Endodermal cell (in vitro differentiated cells): ENCODE results near the gene INPP4B. TPM values are rescaled to one million over a fixed set of nuclear protein-coding genes. Genes with fewer than 3 reads are reported as not detected.

Experiments
- DNase-seq: peaks from one replicate; pipeline ENCODE4 v3.0.0-alpha.2; 2017
- H3K27ac ChIP-seq: 2 replicates; pipeline ENCODE4 v1.5.1; 2013; ENCODE audit warnings: mild to moderate bottlenecking, low read depth, low read length, moderate library complexity
- H3K27me3 ChIP-seq: 2 replicates; pipeline ENCODE4 v1.6.1; 2013; ENCODE audit warnings: mild to moderate bottlenecking, low read length, moderate library complexity; ENCODE audit not compliant: insufficient read depth, control insufficient read depth, poor library complexity, severe bottlenecking
- H3K36me3 ChIP-seq: 2 replicates; pipeline ENCODE4 v1.7.0; 2013; ENCODE audit warnings: mild to moderate bottlenecking, low read length, moderate library complexity; ENCODE audit not compliant: control insufficient read depth, insufficient read depth
- H3K4me1 ChIP-seq: one replicate; pipeline ENCODE4 v1.7.0; 2013; ENCODE audit warnings: low read length; ENCODE audit not compliant: control insufficient read depth, insufficient read depth
- H3K4me3 ChIP-seq: 2 replicates; pipeline ENCODE4 v1.5.1; 2013; ENCODE audit warnings: mild to moderate bottlenecking, low read length, moderate library complexity
- H3K9ac ChIP-seq: 2 replicates; pipeline ENCODE4 v1.6.1; 2013; ENCODE audit warnings: mild to moderate bottlenecking, low read length, moderate library complexity; ENCODE audit not compliant: poor library complexity, severe bottlenecking; ENCODE audit errors: extremely low read depth
- H3K9me3 ChIP-seq: 2 replicates; pipeline ENCODE4 v1.6.1; 2013; ENCODE audit warnings: mild to moderate bottlenecking, low read length, moderate library complexity; ENCODE audit not compliant: control insufficient read depth
- H3K27ac Mint-ChIP-seq: 2 replicates; pipeline ENCODE4 v1.8.0; 2020; ENCODE audit warnings: mixed read lengths
- H3K27me3 Mint-ChIP-seq: 2 replicates; pipeline ENCODE4 v1.8.0; 2021; ENCODE audit warnings: mild to moderate bottlenecking, mixed read lengths; ENCODE audit not compliant: insufficient read depth
- H3K36me3 Mint-ChIP-seq: 2 replicates; pipeline ENCODE4 v1.8.0; 2020; ENCODE audit warnings: low read depth, mixed read lengths
- H3K4me1 Mint-ChIP-seq: 2 replicates; pipeline ENCODE4 v1.8.0; 2020; ENCODE audit warnings: mixed read lengths
- H3K4me3 Mint-ChIP-seq: 2 replicates; pipeline ENCODE4 v1.8.0; 2020; ENCODE audit warnings: mild to moderate bottlenecking, moderate library complexity, mixed read lengths
- H3K9me3 Mint-ChIP-seq: 2 replicates; pipeline ENCODE4 v1.8.0; 2020; ENCODE audit warnings: mild to moderate bottlenecking, mixed read lengths
- WGBS, 2 experiments: methylation state at CpG; one replicate each; pipeline versions ENCODE4 v1.1.5 to v1.1.7; 2013; ENCODE audit warnings: missing lambda C conversion rate in 2 of 2, mixed read lengths in 1 of 2; ENCODE audit not compliant: insufficient coverage in 1 of 2, insufficient read length in 1 of 2; 5-methylcytosine and 5-hydroxymethylcytosine counted together
- total RNA-seq, 2 donors: library from RNA; stranded (reverse); fragmentation: NEBNext Ultra II Directional in 1 of 2; extraction: Animal tissue kit (Norgen Biotek cat#: 25700) in 1 of 2; gene quantifications; 2 replicates in 1 of 2; 3 replicates in 1 of 2; pipeline ENCODE4 v1.2.1, GENCODE V29; 2021
- TF ChIP-seq, protein P1 (sequence below): fragments of 200-600 bp; sonication (generic); conservative IDR thresholded peaks from 2 replicates; pipeline ENCODE4 v1.5.0; 2021; ENCODE audit warnings: antibody characterized with exemption, mild to moderate bottlenecking

The INPP4B gene
- total RNA-seq, 2 donors from 2014 or later, result 0.64 to 0.66 TPM

- WGBS, 2 experiments, result 43 to 60% methylated on average over 2 to 3 of the region's 3 CpGs
- Mint-ChIP-seq H3K4me3 (no peak overlapping the region), H3K27ac (no peak overlapping the region), H3K9me3 (no peaks in the 10 kb centered on the region), H3K36me3 (no peaks in the 10 kb centered on the region), H3K4me1 (no peaks in the 10 kb centered on the region), H3K27me3 (no peaks in the 10 kb centered on the region)
- no peaks in the 10 kb centered on the region for H3K4me1 ChIP-seq
- H3K9ac ChIP-seq, result no peak overlapping the region
- TF ChIP-seq, protein P1, sequence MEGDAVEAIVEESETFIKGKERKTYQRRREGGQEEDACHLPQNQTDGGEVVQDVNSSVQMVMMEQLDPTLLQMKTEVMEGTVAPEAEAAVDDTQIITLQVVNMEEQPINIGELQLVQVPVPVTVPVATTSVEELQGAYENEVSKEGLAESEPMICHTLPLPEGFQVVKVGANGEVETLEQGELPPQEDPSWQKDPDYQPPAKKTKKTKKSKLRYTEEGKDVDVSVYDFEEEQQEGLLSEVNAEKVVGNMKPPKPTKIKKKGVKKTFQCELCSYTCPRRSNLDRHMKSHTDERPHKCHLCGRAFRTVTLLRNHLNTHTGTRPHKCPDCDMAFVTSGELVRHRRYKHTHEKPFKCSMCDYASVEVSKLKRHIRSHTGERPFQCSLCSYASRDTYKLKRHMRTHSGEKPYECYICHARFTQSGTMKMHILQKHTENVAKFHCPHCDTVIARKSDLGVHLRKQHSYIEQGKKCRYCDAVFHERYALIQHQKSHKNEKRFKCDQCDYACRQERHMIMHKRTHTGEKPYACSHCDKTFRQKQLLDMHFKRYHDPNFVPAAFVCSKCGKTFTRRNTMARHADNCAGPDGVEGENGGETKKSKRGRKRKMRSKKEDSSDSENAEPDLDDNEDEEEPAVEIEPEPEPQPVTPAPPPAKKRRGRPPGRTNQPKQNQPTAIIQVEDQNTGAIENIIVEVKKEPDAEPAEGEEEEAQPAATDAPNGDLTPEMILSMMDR, result no peak
- H3K9me3 ChIP-seq, result no peaks in the 10 kb centered on the region
- no peak overlapping the region for H3K27ac ChIP-seq
- no peak overlapping the region for H3K4me3 ChIP-seq
- DNase-seq, result no peak
- H3K36me3 ChIP-seq, result no peaks in the 10 kb centered on the region
- H3K27me3 ChIP-seq, result no peaks in the 10 kb centered on the region
Observed at GRCh38 chr4:142539796-142540482, 306.2 kb downstream of the INPP4B start.

GRCh38 chr4:142535009-142535408, 311.1 kb downstream of the INPP4B start:
- H3K9ac ChIP-seq, result no peak overlapping the region
- no peak for DNase-seq
- TF ChIP-seq, protein P1, result no peak
- H3K27me3 Mint-ChIP-seq, result no peaks in the 10 kb centered on the region
- H3K36me3 Mint-ChIP-seq, result no peaks in the 10 kb centered on the region
- H3K9me3 Mint-ChIP-seq, result no peaks in the 10 kb centered on the region
- no peaks in the 10 kb centered on the region for H3K36me3 ChIP-seq
- no peaks in the 10 kb centered on the region for H3K9me3 ChIP-seq
- no peak overlapping the region for H3K27ac ChIP-seq
- H3K27me3 ChIP-seq, result no peaks in the 10 kb centered on the region
- no peak overlapping the region for H3K4me3 Mint-ChIP-seq
- 93 to 100% methylated on average over 1 of the region's 1 CpG for WGBS, 2 experiments
- no peaks in the 10 kb centered on the region for H3K4me1 Mint-ChIP-seq
- no peak overlapping the region for H3K4me3 ChIP-seq
- no peaks in the 10 kb centered on the region for H3K4me1 ChIP-seq
- H3K27ac Mint-ChIP-seq, result no peak overlapping the region

GRCh38 chr4:142532054-142532453, 314.0 kb downstream of the INPP4B start:
- no peak overlapping the region for H3K4me3 Mint-ChIP-seq
- H3K36me3 Mint-ChIP-seq, result no peaks in the 10 kb centered on the region
- DNase-seq, result no peak
- Histone ChIP-seq H3K9me3 (peaks cover 8% of the 10 kb centered on the region), H3K27ac (no peak overlapping the region), H3K9ac (no peak overlapping the region), H3K4me1 (no peaks in the 10 kb centered on the region), H3K27me3 (no peaks in the 10 kb centered on the region), H3K36me3 (no peaks in the 10 kb centered on the region), H3K4me3 (no peak overlapping the region)
- peaks cover 4% of the 10 kb centered on the region for H3K9me3 Mint-ChIP-seq
- no peak overlapping the region for H3K27ac Mint-ChIP-seq
- no peaks in the 10 kb centered on the region for H3K4me1 Mint-ChIP-seq
- TF ChIP-seq, protein P1, result no peak
- no peaks in the 10 kb centered on the region for H3K27me3 Mint-ChIP-seq
- WGBS, 2 experiments, result 80 to 89% methylated on average over 4 to 5 of the region's 5 CpGs
